Left lobe of liver (tissue), 2 donors: ENCODE results near the gene TMC4. TPM values are rescaled to one million over a fixed set of nuclear protein-coding genes. Genes with fewer than 3 reads are reported as not detected.
"Not testable (repeated sequence)": the region's sequence is repeated elsewhere in the genome, so short reads cannot be mapped to it uniquely, and the experiment has no call there.

Source experiments
- ATAC-seq: fragments of 200-7000 bp; cut with Tn5 transposase; one replicate; pipeline ENCODE4 v1.9.1; 2020; ENCODE audit warnings: mild to moderate bottlenecking, moderate library complexity
- DNase-seq: peaks from one replicate; pipeline ENCODE4 v3.0.0-alpha.2; 2020; ENCODE audit warnings: low spot score
- total RNA-seq: library from RNA; stranded (reverse); gene quantifications from one replicate; pipeline ENCODE4 v1.2.1, GENCODE V29; 2021
- donor health status: DM: no; HTN: no; CAD: no; lungs with moderate emphysema.
- donor health status: DM: no; HTN: yes; CAD: no.

The TMC4 gene
- total RNA-seq = 1.9 TPM

- DNase-seq (peak; percentile 48), ATAC-seq (peak; percentile 49)
These were observed at the start of gene TMC4 for GRCh38 chr19:54172471-54173358. Gene TMC4, minus strand, starts transcription at chr19:54173160. Its CDS starts 43 bp downstream, at chr19:54173117.

- ATAC-seq = not testable (repeated sequence)
These were observed 49.0 kb upstream of the TMC4 start for GRCh38 chr19:54221947-54222346.

GRCh38 chr19:54219702-54220101 is 46.7 kb upstream of the TMC4 start:
- not testable (repeated sequence) for DNase-seq, ATAC-seq

More at GRCh38 chr19:54221947-54222346, 49.0 kb upstream of the TMC4 start:
- not testable (repeated sequence) for DNase-seq

GRCh38 chr19:54218960-54219661 is 46.2 kb upstream of the TMC4 start:
- ATAC-seq (no peak), DNase-seq (no peak)

GRCh38 chr19:54218259-54218658 is 45.3 kb upstream of the TMC4 start:
- no peak for ATAC-seq
- DNase-seq = no peak

GRCh38 chr19:54217517-54218247 is 44.7 kb upstream of the TMC4 start:
- not testable (repeated sequence) for ATAC-seq, DNase-seq

- ATAC-seq (no peak), DNase-seq (no peak)
These were observed 43.9 kb upstream of the TMC4 start for GRCh38 chr19:54216869-54217268.

GRCh38 chr19:54214734-54215133 is 41.8 kb upstream of the TMC4 start:
- DNase-seq, ATAC-seq: not testable (repeated sequence)

GRCh38 chr19:54214217-54214616 is 41.3 kb upstream of the TMC4 start:
- ATAC-seq, DNase-seq: not testable (repeated sequence)

- ATAC-seq (no peak), DNase-seq (no peak)
These were observed 38.3 kb upstream of the TMC4 start for GRCh38 chr19:54211235-54211634.

GRCh38 chr19:54209811-54210494 is 37.0 kb upstream of the TMC4 start:
- ATAC-seq = peak; percentile 79
- peak; percentile 98 for DNase-seq

- peak; percentile 59 for DNase-seq
- ATAC-seq = peak; percentile 49
These were observed 36.3 kb upstream of the TMC4 start for GRCh38 chr19:54209058-54209810.

GRCh38 chr19:54208784-54209057 is 35.8 kb upstream of the TMC4 start:
- DNase-seq = no peak

GRCh38 chr19:54207983-54208783 is 35.2 kb upstream of the TMC4 start:
- ATAC-seq (peak; percentile 17), DNase-seq (peak; percentile 71)

More at GRCh38 chr19:54208784-54209057, 35.8 kb upstream of the TMC4 start:
- ATAC-seq = no peak

- ATAC-seq (no peak), DNase-seq (no peak)
These were observed 34.7 kb upstream of the TMC4 start for GRCh38 chr19:54207676-54207982.

GRCh38 chr19:54207193-54207592 is 34.2 kb upstream of the TMC4 start:
- DNase-seq, ATAC-seq: not testable (repeated sequence)

- ATAC-seq (no peak), DNase-seq (no peak)
These were observed 33.8 kb upstream of the TMC4 start for GRCh38 chr19:54206831-54207177.

- DNase-seq (no peak), ATAC-seq (no peak)
These were observed 33.3 kb upstream of the TMC4 start for GRCh38 chr19:54206030-54206830.
